Medulla oblongata (tissue), 1 donor: ENCODE results near the gene LSP1.
"Not testable (repeated sequence)": the region's sequence is repeated elsewhere in the genome, so short reads cannot be mapped to it uniquely, and the experiment has no call there.

Experiments
- DNase-seq: peaks from one replicate; pipeline ENCODE4 v3.0.0-alpha.2; 2015; ENCODE audit errors: extremely low spot score

The LSP1 gene

DNA sequence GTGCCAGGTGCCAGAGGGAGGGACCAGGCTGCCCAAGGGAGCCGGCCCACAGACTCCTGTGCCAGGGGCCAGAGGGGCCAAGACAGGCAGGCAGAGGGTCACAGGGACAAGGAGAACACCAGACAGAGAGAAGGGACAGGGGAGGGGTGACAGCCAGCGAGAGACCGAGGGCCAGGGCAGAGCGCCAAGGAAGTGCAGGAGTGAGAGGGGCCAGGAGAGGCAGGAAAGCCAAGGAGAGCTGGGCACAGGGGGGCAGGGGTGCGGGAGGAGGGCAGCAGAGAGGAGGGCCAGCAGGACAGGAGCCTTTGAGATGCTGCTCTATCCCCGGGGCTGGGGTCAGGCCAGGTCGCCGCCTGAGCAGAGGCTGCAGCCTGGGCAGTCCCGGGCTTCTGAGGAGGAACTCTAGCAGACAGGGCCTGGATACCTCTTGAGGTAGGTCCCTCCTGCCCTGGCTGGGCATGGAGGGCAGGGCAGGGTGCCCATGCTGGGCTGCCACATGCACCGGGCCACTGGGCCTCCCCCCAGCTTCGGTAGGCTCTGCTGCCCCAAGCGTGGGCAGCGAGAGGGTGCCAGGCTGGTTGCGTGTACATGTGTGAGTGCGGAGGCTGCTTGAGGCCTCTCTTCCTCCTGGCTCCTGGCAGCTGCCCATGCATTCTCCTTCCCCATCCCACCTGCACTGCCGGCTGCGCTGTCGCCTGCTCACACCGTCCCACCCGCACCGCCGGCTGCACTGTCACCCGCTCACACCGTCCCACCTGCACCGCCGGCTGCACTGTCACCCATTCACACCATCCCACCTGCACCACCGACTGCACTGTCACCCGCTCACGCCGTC lies 12.2 kb downstream of the LSP1 start:
- DNase-seq: peak; percentile 26

DNA sequence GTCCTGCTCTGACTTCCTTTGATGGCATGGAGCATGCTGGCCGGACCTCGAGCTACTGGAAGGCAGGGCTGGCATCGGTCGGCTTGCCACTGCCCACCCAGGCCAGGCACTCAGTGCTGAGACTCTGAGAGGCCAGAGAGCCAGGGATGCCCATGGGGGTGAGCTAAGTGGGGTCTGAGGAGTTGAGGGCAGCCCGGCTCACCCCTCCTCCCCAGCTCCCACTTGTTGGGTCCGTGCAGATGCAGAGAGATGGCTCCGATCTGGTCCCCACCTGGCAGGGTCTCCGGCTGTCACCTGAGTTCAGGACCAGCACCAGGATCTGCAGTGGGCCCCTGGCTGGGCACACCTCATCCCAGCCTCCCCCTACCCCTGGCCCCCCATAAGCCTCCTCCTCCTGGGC lies 13.3 kb downstream of the LSP1 start:
- DNase-seq: no peak

DNA sequence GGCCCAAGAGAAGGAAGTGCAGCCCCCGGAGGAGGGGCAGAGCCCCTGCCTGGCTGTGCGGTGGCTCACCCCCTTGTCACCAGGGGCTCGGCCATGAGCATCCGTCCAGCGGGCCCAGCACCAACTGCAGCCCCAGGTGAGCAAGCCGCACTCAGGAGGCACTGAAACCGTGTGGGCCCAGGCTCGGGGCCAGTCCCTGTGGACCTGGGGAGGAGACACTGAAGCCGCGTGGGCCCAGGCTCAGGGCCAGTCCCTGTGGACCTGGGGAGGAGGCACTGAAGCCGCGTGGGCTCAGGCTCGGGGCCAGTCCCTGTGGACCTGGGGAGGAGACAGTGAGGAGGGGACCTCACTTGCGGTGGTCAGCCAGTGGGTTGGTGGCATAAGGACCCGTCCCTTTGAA lies 13.9 kb downstream of the LSP1 start:
- DNase-seq: no peak

DNA sequence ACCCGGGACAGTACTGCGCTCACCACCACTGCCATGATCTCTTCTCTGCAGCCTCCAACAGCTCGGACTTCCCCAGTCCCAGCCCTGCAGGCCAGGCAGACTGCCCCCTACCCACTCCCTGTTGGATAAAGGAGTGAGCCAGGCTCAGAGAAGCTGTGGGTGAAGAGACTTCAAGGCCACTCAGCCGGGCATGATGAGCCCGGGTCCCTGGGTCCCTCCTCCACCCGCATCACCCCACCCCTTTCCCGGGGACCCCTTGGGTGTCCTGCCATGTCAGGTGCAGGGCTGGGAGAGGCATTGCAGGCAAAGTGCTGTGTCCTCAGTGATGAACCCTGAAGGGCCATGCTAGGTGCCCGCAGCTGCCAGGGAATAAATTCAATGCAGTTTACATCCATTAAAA lies 14.5 kb downstream of the LSP1 start:
- no peak for DNase-seq

DNA sequence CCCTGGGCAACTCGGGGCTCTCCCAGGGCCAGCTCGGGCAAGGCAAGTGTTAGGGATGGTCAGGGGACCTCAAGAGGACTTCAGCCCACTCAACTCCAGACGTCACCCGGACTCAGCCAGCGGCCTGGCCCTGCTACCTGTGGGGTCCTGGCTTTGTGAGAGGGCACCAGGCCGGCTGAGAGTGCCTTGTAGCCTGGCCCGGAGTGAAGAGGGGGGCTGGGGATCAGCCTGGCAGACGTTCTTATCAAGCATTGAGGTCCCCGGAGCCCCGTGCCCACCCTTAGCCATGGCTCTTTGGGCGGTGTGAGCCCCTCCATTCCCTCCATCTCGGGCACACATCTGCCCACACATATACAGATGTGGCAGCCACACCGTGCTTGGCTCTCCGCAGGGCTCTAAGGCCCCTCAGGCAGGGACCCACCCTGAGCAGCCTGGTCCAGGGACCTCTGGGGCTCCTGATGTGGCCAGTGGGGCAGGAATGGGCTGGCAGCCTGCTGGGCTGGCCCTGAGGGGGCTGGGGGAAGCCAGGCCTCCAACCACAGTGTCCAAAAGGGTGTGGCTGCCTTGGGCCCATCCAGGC lies 15.3 kb downstream of the LSP1 start:
- DNase-seq: no peak

DNA sequence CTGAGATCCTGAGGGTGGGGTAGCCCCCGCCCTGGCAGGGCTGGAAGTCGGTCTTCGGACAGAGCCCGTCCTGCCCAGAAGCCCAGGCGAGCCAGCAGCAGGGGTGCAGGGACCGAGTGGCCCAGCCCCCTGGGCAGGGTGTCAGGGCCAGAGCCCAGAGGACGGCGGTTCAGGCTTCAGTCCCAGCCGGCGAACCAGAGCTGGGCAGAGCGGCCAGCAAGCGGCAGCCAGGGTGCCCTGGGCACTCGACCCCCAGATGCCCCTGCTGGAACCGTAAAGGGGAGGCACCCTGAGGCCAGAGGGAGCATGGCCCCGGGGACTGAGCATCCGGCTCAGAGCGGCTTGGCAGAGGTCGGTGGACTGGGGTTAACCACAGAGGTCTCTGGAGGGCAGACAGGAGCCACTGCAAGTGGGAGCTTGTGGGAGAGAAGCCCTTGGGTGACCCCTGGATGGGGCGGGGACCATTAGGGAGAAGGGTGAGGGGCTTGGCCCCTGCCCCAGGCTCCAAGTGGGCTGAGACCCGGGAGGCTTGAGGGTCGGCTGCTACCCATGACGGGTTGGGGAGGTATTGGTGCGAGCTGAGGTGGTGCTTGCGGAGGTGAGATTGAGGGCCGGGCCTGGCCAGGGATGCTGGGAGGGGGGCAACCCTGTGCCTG lies 15.9 kb downstream of the LSP1 start:
- DNase-seq: no peak

DNA sequence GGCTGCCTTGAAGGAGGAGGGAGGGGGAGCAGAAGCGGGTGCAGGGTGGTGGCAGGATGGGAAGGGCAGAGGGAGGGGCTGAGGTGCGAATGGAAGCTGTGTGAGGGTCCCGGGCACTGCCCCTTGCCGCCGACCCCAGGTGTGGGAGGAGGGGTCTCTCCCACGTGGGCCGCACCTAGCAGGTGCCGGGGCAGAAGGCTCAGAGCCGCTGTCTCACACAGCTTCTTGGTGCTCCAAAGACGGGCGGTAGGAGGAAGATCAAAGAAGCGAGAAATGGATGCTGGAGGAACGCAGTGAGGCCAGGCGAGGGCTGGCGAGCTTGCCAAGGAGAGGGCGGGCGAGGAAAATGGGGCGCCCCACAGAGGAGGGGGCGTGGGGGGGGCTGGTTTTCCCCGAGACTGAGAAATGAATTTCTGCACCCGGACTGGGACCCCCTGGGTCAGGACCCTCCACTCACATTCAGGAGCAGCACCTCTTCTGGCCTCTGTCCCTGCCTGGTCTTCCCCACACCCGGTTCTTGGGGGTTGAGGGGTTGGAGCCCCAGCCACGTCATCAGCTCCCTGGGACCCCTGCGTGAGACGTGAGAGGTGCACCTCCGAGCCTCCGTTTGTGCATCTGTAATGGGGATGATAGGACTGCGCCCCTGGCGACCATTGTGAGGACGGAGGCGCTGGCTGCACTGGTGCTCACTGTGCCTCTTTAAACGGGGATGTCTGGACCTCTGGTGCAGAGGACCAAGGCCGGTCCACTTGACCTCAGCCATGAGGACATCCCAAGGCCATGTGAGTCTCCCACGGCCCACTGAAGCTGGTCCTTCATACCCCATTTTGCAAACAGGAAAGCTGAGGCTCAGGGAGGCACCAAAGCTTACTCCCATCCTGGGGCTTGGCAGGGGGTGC lies 16.8 kb downstream of the LSP1 start:
- DNase-seq: no peak

DNA sequence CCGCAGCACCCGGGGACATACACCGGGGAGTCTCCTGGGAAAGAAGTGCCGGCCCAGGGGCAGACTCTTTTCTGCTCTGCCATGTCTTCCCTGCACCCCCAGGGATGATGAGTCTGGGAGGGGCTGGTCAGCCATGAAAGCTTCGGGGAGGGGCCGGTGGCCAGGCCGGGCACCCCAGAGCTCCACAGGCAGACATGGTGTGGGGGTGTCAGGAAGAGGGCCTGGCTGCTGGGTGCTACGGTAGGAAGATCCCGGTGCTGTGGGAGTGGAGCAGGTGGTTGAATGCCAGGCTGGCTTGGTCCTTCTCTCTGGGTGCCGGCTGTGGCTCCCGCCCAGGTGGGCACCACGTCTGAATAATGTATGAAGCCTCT lies 17.4 kb downstream of the LSP1 start:
- DNase-seq: no peak

DNA sequence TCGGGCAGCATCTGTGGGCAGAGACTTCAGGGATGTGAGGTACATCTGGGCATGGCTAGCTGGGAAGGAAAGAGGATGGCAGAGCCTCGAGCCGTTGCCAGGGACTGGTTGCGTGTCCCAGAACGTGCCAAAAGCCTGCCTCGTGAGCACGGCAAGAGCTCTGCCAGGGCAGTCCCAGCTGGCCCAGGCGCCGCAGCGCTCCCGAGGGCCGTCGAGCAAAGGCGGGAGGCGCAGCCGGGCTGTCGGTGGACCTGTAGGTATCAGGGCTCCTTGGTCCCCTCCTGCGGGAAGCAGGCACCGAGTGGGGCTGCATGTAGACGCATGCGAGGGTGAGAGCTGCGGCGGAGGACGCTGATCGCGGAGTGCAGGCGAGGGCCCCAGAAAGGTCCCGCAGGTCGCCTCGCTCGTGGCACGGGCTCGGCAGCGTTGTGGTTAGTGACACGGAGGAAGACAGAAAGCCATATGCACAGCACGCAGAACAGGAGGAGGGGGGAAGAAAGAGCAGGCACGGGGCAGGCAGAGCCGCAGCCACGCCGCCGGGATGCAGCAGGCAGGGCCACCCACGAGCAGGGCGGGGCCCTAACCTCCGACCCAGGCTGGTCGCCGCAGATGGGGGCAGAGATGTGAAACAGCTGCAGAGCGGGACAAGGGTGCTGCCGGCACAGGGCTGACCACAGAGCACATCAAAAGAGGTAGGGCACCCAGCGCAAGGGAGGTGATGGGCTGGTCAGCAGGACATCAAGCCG lies 18.0 kb downstream of the LSP1 start:
- no peak for DNase-seq

DNA sequence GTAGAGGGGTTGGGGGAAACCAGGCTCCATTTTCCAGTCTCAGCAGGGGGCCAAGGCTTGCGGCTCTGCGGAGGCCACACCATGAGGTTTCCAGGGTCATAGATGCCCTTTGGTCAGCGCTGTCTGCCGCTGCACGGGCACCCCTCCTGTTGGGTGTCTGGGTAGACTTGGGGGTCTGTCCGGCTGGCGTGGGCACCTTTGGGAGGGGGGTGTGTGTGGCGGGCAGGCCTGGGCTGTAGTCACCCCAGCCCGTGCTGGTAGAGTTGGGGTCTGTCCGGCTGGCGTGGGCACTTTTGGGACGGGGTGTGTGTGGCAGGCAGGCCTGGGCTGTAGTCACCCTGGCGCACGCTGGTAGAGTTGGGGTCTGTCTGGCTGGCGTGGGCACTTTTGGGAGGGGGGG lies 18.6 kb downstream of the LSP1 start:
- no peak for DNase-seq

DNA sequence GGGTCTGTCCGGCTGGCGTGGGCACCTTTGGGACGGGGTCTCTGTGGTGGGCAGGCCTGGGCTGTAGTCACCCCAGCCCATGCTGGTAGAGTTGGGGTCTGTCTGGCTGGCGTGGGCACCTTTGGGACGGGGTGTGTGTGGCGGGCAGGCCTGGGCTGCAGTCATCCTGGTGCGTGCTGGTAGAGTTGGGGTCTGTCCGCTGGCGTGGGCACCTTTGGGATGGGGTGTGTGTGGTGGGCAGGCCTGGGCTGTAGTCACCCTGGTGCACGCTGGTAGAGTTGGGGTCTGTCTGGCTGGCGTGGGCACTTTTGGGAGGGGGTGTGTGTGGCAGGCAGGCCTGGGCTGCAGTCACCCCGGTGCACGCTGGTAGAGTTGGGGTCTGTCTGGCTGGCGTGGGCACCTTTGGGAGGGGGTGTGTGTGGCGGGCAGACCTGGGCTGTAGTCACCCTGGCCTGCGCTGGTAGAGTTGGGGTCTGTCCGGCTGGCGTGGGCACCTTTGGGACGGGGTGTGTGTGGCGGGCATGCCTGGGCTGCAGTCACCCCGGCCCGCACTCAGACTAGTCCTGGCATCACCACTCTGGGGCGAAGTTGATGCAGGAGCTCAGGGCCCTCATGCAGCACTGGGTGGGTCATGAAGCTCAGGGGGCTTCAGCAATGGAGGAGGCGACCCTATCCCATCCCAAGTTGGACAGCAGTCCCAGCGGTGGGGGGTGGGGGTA lies 19.5 kb downstream of the LSP1 start:
- no peak for DNase-seq

DNA sequence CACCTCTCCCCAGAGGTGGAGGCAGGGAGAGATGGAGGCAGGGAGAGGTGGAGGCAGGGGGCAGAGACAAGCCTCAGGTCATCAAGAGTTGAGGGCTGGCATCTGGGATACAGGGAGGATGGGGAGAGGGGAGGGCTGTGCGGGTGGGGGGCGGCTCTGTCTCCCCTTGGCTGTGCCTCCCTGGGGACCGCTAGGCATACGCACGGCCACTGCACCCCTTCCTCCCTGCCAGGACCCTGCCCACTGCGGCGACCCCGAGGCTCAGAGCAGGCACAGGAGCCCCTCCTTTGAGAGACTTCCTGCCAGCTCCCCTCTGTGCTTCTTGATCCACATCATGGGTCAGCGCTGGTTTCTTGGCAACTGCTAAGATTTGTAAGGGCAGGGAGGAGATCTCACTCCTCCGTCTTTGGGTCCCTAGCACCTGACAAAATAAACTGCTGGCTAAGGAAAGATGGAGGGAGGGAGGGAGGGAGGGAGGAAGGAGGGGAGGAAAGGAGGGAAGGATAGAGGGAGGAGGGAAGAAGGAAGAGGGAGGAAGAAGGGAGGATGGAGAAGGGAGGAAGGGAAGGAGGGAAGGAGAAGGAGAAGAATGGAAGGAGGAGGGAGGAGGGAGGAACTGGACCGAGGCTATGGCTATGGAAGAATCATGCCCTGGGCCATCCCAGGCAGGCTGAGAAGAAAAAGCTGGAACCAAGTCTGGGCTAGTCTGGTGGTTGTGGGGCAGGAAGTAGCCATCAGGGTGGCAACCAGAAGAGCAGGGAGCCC lies 20.3 kb downstream of the LSP1 start:
- DNase-seq: peak; percentile 16

DNA sequence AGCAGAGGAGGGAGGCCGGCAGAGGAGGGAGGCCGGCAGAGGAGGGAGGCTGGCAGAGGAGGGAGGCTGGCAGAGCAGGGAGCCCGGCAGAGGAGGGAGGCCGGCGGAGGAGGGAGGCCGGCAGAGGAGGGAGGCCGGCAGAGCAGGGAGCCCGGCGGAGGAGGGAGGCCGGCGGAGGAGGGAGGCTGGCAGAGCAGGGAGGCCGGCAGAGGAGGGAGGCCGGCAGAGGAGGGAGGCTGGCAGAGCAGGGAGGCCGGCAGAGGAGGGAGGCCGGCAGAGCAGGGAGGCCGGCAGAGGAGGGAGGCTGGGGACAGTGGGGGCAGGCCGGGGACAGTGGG lies 20.9 kb downstream of the LSP1 start:
- not testable (repeated sequence) for DNase-seq

DNA sequence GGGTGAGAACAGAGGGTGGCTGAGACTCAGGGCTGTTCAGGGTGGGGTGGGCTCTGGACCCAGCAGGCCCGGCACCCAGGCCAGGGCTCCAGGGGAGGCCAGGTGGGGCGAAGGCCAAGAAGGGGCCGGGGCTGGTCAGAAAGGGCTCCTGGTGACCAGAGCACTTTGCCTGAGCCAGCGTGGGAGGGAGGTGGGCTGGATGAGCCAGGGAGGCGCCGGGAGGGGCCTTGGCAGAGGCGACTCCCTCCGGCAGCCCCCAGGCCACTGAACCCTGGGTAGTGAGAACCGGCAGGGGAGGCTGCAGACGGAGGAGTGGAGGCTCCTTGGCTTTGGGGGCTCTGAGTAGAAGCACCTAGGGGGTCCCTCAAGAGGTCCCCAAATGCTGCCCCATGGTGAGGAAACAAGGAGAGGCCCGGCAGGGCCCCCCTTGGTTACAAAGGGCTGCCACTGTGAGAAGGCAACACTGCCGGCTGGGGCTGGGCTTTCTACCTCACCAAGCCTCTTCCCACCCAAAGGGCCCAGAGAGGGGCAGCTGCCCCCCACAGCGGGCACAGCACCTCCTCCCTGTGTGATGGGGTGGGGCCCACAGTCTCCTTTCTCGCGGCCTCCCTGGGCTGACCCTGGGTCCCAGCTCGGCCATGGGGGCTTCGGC lies 21.7 kb downstream of the LSP1 start:
- not testable (repeated sequence) for DNase-seq

DNA sequence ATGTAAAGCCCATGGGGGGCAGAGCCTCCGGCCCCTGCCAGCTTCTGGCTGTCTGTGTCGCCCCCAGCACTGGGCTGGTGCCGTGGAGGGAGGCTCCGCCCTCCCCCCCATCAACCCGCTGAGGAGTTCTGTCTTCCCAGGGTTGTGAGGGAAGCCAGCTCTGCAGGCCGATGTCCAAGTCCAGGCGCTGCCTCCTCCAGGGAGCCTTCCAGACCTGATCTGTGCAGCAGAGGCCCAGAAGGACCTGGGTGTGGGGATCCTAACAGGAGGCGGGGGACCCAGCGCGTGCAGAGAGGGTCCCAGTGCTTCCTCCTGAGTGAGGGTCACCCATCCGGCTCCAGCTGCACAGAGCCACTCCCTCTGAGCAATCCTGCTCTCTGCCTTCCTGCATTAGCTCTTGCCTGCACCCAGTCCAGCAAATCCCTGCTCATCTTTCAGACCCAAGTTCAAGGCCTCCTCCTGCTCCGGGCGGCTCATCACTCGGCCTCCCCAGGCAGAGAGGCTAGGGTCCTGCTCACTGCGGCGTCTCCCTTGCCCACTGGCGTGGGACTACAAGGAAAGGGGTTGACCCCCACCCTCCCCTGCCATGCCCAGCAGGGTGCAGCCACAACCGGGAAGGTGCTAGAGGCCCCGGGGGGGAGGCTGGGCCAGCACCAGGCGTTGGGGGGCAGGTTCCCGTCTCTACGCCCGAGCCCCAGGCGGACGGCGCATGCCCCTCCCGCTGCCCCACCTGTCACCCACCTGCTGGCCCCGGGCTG lies 22.4 kb downstream of the LSP1 start:
- DNase-seq: no peak

DNA sequence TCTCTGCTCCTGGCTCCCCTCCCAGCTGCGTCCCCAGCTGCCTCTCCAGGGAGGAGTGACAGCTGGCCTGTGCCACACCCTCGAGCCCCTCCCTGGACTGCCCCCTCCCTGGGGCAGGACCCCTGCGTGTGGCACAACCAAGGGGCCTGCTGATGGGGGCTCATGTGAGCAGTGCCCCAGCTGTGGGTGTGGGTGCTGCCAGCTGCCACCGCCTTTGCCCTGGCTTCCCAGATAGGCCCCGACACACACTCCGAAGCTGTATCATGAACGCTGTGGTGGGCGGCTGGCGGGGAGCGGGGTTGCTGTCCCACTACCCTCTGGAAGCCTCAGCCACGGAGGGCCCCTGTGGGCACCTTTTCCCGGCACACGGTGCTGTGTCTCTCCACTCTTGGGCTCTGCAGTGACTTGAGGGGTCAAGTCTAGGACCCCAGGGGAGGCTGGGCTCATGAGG lies 23.0 kb downstream of the LSP1 start:
- not testable (repeated sequence) for DNase-seq

DNA sequence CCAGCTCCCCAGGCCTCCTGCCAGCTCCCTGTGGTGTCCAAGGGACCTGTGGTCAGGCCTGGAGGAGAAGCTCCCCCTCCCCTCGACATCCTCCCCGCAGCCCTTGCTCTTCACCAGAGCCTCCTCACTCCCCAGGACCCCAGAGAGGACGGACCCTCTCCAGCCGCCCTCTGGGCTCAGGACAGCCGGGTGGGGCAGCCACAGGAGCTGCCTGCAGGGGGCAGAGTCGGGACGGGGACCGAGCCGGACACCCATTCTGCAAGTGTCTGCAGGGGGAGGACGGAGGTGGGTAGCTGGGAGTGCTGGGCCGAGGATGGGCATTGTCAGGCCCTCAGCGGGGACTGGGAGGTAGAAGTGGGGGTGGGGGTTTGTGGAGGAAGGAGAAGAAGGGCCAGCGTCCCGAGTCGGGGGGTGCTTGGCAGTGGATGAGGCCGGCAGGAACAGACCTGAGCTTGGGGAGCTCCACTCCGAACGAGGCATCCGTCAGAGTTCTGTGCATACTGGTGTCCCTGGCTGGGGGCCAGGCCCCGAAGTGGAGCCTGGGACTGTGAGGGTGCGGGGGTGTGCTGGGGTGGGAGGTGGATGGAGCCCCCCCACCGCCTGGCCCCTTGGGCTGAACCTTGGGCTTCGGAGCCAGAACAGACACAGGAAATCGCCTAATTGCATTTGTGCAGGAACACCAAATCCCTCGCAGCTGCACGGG lies 23.6 kb downstream of the LSP1 start:
- DNase-seq: no peak
